Left colon (tissue), 2 donors: ENCODE data around the gene NCSTN. TPM values are rescaled to one million over a fixed set of nuclear protein-coding genes. Genes with fewer than 3 reads are reported as not detected.
"Not testable (repeated sequence)": the region's sequence is repeated elsewhere in the genome, so short reads cannot be mapped to it uniquely, and the experiment has no call there.

ENCODE experiments used
- ATAC-seq: fragments of 200-7000 bp; cut with Tn5 transposase; one replicate; pipeline ENCODE4 v1.9.1; 2020; ENCODE audit warnings: mild to moderate bottlenecking, moderate library complexity
- DNase-seq, 2 donors: peaks; one replicate each; pipeline ENCODE4 v3.0.0-alpha.2; 2020
- intact Hi-C, 2 donors: fragments of 100-400 bp; cut with DNase I in 1 of 2; cut with micrococcal nuclease in 1 of 2; formaldehyde crosslinking; loops; one replicate each; pipeline versions ENCODE4 v1.11.2 to v1.14.0; 2022; cut with DNase I, micrococcal nuclease
- total RNA-seq, 2 donors: library from RNA; stranded (reverse); fragmentation: NEBNext Ultra II Directional; extraction: Animal tissue kit (Norgen Biotek cat#: 25700); gene quantifications; one replicate each; pipeline ENCODE4 v1.2.1, GENCODE V29; 2021
- donor health status: DM: no; HTN: no; CAD: no.
- donor health status: DM: yes; HTN: yes; CAD: no.

Gene NCSTN
- total RNA-seq, 2 donors from 2014 or later, result 89.5 to 109 TPM

DNA sequence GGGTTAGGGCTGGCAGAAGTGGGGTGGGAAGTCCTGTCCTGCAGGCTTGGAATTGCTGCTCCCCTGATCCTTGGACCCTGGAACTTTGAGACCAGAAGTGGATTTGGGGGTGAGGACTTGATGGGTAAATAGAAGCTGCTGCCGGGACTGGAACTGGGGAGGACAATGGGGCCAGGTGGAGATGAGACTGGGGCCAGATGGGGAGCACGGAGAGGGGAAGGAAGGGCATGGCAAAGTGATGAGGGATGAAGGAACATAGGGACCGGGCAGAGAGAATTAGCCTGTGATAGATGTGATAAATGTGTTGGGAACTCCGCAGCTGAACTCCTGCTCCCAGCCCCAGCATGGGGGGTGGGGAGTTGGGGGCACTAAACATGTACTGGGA lies 24.3 kb downstream of the NCSTN start:
- DNase-seq, result no peak
- intact Hi-C loops, result no loop called here
- ATAC-seq, result no peak

DNA sequence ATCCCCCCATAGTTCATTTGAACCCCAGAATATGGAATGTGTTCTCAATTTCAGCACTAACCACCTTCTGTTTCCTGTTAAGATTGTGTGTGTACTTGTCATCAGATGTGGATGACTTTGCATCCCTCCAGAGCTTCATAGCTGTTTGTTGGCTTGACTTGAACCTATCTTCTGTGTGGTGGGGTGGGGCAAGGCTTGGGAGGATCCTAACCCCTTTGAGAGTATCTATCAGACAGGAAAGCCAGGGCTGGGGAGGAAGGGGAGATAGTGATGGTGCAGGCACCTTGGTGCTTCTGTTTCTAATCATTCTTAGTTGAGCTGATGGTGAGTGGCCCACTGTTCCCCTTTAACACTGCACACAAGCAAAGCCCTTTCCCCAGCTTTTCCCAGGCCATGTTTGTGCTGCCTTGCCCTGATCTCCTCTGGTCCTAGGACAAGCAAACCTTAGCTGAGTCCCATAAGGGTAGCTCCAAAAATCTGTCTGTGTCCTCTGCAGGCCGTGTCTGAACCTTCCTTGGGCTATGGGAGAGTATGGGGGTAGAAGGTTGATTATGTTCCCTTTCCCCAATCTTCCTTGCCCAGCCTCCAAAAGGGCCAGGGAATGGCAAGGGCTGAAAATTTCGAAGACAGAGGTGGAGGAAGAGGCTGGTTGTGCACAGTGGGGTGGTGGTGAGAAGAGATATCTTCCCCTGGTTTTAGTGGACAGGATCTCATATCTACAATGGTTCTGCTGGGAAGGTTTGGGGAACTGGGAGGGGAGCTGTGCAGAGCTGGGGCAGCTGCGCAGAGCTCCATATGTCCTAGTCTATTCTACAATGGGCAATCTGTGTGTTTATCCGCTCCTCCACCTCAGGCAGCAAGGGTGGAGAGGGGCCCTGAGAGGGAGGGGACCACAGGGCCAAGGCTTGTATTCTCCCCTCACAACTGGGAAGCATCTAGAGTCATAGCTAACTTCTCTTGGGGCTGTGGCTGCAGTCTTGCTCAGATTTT lies 25.0 kb downstream of the NCSTN start:
- ATAC-seq (no peak), DNase-seq (no peak)
- intact Hi-C loops, result no loop called here

DNA sequence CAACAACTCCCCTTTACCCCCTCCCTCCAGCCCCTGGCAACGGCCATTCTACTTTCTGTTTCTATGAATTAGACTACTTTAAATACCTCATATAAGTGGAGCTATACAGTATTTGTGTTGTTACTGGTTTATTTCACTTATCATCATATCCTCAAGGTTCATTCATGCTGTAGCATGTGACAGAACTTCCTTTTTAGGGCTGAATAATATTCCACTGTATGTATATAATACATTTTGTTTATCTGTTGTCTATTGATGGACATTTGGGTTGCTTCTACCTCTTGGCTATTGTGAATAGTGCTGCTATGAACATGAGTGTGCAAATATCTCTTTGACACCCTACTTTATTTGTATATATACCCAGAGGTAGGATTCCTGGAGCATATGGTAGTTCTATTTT lies 25.9 kb downstream of the NCSTN start:
- no peak for ATAC-seq
- no peak for DNase-seq
- intact Hi-C loops, result no loop called here

GRCh38 chr1:160370561-160371345 lies 27.6 kb downstream of the NCSTN start:
- DNase-seq, result no peak
- ATAC-seq, result no peak
- intact Hi-C loops, result no loop called here

DNA sequence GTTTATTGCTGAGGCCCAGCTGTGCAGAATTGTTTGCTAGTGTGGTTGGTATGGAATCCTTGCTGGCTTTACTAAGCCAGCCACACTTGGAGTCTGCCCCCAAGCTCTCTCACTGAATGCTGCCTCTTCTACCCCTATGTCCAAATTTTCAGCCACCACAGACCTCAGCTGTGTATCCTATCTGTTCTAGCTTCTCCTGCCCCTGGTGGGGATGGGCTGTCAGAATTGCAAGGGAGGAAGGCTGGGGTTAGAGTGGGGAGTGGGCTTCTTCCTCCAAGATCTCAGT lies 28.1 kb downstream of the NCSTN start:
- ATAC-seq, result no peak
- no peak for DNase-seq
- intact Hi-C loops, result no loop called here

DNA sequence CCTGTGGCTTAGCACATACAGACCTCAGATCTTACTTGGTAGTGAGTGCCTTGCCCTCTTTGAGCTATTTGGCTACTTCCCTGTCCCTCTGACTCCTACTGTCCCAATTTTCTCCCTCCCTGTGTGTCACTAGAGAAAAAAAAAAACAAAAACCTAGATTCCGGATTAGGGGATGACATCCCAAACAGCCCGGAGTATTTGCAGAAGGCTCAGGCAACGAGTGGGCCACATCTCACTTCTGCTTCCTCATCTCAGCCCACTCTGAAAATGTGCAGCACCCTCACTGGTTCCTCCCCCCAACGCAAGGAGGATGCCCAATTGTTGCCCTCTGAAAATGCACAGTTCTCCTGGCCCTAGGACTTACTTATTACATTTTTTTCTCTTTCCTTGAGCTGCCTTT lies 28.6 kb downstream of the NCSTN start:
- ATAC-seq (no peak), DNase-seq (no peak)
- intact Hi-C loops, result no loop called here

DNA sequence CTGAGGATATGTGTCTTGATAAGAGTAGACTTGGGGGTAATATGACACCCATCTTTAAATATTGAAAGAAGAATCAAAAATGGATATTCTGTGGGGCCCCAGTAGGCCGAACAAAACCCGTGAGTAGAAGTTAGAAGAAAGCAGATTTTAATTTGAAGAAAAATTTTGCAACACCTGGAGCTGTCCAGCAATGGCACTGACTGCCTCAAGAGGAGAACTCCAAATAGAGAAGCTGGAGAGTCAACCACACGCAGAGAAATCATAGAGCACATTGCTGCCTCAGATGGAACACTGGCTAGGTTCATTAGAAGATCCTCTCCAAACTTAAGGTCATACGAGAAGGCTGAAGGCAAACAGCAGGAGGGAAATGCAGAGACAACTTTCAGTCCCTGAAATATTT lies 30.5 kb downstream of the NCSTN start:
- DNase-seq, result no peak
- no peak for ATAC-seq
- intact Hi-C loops, result no loop called here

GRCh38 chr1:160374306-160375110 lies 31.3 kb downstream of the NCSTN start:
- ATAC-seq (no peak), DNase-seq (no peak)
- intact Hi-C loops, result no loop called here

DNA sequence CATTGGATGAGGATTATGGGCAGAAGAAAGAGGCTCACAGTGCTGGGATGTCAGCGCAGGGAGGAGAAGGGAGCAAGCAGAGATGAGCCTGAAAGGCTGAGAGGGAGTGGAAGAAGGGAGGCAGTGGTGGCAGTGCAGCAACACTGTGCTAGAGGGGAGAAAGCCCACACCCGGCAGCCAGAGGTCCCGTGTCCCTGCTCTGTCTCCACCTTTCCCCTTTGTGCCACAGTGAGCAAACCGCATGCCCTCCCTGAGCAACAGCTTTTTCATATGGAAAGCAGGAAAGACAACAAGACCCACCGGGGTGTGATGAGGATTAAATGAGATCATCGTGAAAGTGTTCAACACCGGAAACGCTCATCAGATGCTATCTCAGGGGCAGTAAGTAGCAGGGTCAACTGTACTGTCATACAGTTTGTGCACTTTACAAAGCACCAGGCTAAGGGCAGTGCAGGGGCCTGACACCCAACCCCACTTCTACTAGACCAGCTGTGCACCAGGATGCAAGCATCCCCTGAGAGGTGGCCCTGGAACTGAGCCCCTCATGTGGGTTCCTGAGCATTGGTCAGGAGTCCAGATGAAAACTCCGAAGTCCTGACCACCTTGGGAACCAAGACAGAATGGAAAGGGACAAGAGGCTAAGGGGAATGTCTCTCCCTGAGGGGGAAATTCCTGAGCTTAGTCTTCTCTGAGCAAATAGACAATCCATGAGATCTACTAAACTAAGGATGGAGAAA lies 32.8 kb downstream of the NCSTN start:
- intact Hi-C loops, result no loop called here
- DNase-seq (no peak), ATAC-seq (no peak)

GRCh38 chr1:160376525-160377131 lies 33.4 kb downstream of the NCSTN start:
- intact Hi-C loops, result no loop called here
- no peak for DNase-seq
- ATAC-seq, result peak; percentile 83

GRCh38 chr1:160377585-160378206 lies 34.5 kb downstream of the NCSTN start:
- DNase-seq (no peak), ATAC-seq (no peak)
- intact Hi-C loops, result no loop called here

DNA sequence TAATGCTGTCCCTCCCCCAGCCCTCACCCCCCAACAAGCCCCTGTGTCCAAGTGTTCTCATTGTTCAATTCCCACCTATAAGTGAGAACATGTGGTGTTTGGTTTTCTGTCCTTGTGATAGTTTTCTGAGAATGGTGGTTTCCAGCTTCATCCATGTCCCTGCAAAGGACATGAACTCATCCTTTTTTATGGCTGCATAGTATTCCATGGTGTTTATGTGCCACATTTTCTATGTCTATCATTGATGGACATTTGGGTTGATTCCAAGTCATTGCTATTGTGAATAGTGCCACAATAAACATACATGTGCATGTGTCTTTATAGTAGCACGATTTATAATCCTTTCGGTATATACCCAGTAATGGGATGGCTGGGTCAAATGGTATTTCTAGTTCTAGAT lies 41.6 kb downstream of the NCSTN start:
- intact Hi-C loops, ATAC-seq, DNase-seq: not testable (repeated sequence)

DNA sequence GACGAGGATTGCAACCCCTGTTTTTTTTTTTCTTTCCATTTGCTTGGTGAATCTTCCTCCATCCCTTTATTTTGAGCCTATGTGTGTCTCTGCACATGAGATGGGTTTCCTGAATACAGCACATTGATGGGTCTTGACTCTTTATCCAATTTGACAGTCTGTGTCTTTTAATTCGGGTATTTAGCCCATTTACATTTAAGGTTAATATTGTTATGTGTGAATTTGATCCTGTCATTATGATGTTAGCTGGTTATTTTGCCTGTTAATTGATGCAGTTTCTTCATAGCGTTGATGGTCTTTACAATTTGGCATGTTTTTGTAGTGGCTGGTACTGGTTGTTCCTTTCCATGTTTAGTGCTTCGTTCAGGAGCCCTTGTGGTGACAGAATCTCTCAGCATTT lies 45.2 kb downstream of the NCSTN start:
- intact Hi-C loops, result not testable (repeated sequence)

DNA sequence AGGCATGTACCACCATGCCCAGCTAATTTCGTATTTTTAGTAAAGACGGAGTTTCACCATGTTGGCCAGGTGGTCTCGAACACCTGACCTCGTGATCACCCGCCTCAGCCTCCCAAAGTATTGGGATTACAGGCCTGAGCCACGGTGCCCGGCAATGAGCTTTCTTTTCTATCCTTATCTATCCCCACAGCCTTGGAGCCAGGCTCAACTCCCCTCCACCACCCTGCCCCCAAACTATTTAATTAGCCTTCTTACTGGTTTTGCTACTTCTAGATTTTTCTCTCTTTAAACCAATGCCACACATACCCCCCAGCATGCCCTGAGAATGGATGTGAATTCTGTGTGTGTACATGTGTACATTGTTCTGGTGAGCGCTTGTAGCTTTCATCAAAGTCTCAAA lies 51.5 kb downstream of the NCSTN start:
- DNase-seq (no peak), ATAC-seq (no peak)
- intact Hi-C loops, result no loop called here

More for the DNA sequence above, 45.2 kb downstream of the NCSTN start:
- DNase-seq, ATAC-seq: not testable (repeated sequence)

DNA sequence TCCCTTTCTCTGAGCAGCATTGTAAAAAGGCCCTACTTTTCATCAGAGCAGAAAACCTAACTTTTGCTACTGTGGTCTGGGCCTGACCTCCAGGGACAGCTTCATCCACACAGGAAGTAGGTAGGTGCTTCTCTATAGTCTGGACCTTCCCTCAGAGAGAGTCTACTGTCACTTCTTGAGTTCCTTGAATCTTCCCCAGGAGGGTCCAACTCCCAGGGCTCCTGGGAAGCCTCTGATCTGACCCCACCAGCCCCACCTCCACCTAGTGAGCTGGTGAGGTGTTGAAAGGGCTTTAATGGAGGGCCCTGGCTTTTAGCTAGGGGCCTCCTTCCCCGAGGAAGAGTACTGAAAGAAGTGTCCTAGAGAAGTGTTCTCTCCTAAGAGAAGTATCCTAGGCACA lies 54.5 kb downstream of the NCSTN start:
- DNase-seq (no peak), ATAC-seq (no peak)
- intact Hi-C loops, result no loop called here

GRCh38 chr1:160398823-160399222 lies 55.6 kb downstream of the NCSTN start:
- no peak for ATAC-seq

DNA sequence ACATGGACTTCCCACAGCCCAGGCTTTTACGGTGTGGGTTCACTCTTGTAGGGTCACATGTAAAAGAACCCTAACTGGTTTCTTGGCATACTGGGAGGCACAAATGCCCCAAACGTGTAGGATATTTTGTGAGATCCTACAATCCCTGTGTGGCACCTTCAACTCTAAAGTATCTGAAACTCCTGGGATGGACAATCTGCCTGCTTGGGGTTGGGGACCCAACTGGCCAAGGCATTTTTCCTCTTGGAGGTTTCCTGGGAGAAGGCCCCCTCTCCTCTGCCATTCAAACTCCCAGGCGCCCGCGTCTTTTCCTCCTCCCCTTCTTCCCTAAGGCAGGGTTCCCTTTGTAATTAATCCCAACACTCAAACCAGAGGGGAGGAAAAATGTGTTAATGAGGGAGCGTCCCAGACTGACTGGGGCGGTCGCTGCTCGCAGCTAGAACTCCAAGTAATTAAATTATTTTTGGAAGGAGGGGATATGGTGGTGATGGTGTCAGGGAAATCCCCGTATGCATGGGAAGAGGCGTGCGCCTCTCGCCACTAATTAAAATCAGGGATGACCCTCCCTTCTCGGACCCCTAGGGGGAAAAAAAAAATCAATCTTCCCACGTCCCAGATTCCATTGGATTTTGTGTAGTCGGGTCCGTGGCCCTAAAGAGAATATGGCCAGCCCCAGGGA lies 56.5 kb downstream of the NCSTN start:
- no peak for ATAC-seq
- intact Hi-C loops, result no loop called here
- DNase-seq, result no peak

More at GRCh38 chr1:160398823-160399222, 55.6 kb downstream of the NCSTN start:
- no peak for DNase-seq
- intact Hi-C loops, result no loop called here
